Measurements from ENCODE around the gene SPR.

GRCh38 chr2:72934683-72935610, 47.7 kb downstream of the SPR start:
- TF ChIP-seq CTCF (IDR thresholded peaks at IDR 0.05; ENCODE audit: low read depth, low read length) (peak; percentile 65), EZH2phosphoT487 (IDR thresholded peaks at IDR 0.05; ENCODE audit: low read depth) (no peak)

Measured in OCI-LY3 (cell line).